PFSK-1 (cell line): ENCODE results near the gene RECQL5.

Experiments used
- FOXP2 ChIP-seq: optimal IDR thresholded peaks from 2 replicates; pipeline ENCODE3; 2011; ENCODE audit warnings: borderline replicate concordance, control low read depth, inconsistent platforms; ENCODE audit not compliant: insufficient read depth; ENCODE audit errors: extremely low read length, extremely low read depth
- POLR2AphosphoS5 ChIP-seq: IDR thresholded peaks from 2 replicates; pipeline ENCODE4 v1.6.1; 2012; ENCODE audit warnings: low read depth, mild to moderate bottlenecking, control low read depth, low read length, moderate library complexity
- SIN3A ChIP-seq: IDR thresholded peaks from 2 replicates; pipeline ENCODE4 v1.6.1; 2012; ENCODE audit warnings: mild to moderate bottlenecking, low read length, moderate library complexity, borderline replicate concordance; ENCODE audit not compliant: insufficient read depth
- TAF1 ChIP-seq: IDR thresholded peaks from 2 replicates; pipeline ENCODE4 v1.6.1; 2012; ENCODE audit warnings: low read length, control low read depth, borderline replicate concordance; ENCODE audit not compliant: insufficient read depth
- TF ChIP-seq, protein P1 (sequence below), 2 experiments: IDR thresholded peaks; 2 replicates each; pipeline versions ENCODE4 v1.6.1 to v1.8.0; 2011 to 2012; ENCODE audit warnings: low read depth in 2 of 2, low read length in 2 of 2, control low read depth in 1 of 2, inconsistent platforms in 1 of 2, mild to moderate bottlenecking in 1 of 2, moderate library complexity in 1 of 2; ENCODE audit not compliant: insufficient read depth in 1 of 2

DNA sequence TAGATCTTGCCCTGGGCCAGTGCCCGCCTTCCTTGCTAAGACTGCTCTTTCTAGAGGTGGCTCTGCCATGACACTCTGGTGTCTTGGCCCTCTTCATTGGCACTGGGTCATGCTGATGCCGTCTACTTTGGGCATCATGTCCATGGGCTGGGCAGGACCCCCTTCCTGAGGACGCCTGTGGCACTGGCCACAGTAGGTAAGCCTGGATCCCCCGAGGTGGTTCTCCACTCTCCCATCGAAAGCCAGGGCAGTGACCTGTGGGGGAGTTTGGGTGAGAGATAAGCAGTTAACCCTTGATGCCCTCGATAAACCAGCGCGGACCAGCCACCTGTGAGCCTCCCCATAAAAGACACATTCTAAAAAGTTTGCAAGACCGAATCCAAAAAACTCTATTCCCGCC, 34.3 kb upstream of the RECQL5 start:
- TF ChIP-seq TAF1 (no peak), POLR2AphosphoS5 (no peak), FOXP2 (no peak), SIN3A (no peak)
- TF ChIP-seq, protein P1, sequence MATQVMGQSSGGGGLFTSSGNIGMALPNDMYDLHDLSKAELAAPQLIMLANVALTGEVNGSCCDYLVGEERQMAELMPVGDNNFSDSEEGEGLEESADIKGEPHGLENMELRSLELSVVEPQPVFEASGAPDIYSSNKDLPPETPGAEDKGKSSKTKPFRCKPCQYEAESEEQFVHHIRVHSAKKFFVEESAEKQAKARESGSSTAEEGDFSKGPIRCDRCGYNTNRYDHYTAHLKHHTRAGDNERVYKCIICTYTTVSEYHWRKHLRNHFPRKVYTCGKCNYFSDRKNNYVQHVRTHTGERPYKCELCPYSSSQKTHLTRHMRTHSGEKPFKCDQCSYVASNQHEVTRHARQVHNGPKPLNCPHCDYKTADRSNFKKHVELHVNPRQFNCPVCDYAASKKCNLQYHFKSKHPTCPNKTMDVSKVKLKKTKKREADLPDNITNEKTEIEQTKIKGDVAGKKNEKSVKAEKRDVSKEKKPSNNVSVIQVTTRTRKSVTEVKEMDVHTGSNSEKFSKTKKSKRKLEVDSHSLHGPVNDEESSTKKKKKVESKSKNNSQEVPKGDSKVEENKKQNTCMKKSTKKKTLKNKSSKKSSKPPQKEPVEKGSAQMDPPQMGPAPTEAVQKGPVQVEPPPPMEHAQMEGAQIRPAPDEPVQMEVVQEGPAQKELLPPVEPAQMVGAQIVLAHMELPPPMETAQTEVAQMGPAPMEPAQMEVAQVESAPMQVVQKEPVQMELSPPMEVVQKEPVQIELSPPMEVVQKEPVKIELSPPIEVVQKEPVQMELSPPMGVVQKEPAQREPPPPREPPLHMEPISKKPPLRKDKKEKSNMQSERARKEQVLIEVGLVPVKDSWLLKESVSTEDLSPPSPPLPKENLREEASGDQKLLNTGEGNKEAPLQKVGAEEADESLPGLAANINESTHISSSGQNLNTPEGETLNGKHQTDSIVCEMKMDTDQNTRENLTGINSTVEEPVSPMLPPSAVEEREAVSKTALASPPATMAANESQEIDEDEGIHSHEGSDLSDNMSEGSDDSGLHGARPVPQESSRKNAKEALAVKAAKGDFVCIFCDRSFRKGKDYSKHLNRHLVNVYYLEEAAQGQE (IDR thresholded peaks at IDR 0.05; ENCODE audit: insufficient read depth in 1 of 2, low read depth in 2 of 2, low read length in 2 of 2): no peak
